DMS153 (cell line): ENCODE data around the gene SETDB1.
A peak's percentile ranks its signal among the peaks of the same experiment; 100 is the strongest.

ENCODE experiments used
- DNase-seq: peaks from one replicate; lab custom pipeline; 2025; lab: John Stamatoyannopoulos, UW

The SETDB1 gene

DNA sequence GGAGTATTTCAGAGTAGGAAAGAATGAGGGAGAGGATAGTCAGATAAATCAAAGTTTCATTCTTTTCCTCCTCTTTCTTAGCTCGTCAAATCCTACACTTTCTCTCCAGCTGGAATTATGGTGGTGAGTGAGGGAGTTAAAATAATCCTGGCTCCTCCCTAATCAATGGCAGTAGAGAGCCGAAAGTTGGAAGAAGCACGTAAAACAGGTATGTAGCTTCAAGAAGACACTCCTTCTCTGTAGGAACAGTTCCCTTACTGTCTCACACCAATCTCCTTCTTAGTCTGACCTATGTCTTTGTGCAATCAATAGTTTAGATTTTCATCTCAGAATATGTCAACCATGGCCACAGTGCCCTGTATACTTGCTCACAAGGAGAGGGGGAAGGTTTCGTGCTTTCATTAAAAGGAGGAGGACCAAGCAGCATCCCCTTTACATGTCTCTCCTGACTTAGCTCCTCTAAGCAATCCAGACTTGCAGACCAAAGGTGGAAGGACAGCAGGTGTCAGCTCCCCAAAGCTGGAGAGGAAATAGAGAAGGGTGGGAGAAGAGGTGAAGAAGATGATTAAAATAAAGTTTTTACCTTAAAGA lies 79.7 kb downstream of the SETDB1 start:
- no peak for DNase-seq

DNA sequence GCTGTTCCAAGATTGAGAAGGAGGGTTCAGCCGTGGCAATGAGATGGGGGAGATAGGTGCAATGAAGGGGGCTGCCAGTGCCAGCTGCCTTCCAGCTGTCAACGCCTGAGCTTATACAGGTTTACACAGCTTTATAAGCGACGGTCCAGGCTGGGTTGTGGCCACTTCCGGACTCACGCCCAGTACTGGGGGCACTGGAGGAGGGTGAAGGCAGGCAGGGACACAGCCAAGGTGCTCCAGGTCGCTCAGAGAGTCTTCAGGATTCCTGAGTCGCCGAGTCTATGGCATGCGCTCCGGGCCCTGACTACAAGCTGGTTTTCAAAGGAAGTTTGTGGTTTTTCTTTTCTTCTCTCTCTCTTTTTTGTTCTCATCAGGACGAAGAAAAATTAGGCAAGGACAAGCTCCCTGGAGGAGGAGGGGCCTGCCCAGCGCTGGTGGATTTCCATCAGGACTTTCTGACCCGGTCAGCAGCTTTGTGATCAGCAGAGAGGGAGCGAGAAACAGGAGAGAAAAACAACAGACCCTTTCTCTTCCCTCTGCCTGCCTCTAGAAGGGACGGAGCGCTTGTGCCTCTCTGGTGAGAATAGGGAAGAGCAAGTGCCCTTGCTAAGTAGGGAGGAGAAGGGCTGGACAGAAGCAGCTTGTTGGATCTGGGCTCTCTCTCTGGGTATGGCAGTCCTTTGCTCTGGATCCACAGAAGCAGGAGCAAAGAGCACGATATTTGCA lies 80.3 kb downstream of the SETDB1 start, which contains the start of gene MINDY1:
TSS of gene MINDY1 (minus strand) at position 576 of the 726 bp plus-strand sequence. CDS start 4,285 bp downstream, outside the sequence.
- peak; percentile 89 for DNase-seq

DNA sequence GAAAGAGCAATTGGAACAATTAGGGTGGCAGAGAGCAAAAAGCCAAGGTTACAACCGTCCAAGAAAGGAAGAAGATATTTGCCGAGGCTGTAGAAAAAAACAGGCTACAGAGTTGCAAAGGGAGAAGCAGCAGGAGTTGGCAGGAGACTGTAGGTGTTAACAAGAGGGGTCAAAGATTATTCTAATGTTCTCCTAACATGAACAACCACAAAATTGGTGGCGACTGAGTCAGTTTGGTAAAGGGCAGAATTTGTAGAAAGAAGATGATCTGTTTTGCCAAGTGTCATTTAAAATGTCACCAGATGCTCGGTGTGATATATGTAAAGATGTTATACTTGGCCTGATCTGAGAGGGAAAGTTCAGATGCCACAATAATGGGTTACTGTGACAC lies 81.7 kb downstream of the SETDB1 start:
- DNase-seq = no peak

DNA sequence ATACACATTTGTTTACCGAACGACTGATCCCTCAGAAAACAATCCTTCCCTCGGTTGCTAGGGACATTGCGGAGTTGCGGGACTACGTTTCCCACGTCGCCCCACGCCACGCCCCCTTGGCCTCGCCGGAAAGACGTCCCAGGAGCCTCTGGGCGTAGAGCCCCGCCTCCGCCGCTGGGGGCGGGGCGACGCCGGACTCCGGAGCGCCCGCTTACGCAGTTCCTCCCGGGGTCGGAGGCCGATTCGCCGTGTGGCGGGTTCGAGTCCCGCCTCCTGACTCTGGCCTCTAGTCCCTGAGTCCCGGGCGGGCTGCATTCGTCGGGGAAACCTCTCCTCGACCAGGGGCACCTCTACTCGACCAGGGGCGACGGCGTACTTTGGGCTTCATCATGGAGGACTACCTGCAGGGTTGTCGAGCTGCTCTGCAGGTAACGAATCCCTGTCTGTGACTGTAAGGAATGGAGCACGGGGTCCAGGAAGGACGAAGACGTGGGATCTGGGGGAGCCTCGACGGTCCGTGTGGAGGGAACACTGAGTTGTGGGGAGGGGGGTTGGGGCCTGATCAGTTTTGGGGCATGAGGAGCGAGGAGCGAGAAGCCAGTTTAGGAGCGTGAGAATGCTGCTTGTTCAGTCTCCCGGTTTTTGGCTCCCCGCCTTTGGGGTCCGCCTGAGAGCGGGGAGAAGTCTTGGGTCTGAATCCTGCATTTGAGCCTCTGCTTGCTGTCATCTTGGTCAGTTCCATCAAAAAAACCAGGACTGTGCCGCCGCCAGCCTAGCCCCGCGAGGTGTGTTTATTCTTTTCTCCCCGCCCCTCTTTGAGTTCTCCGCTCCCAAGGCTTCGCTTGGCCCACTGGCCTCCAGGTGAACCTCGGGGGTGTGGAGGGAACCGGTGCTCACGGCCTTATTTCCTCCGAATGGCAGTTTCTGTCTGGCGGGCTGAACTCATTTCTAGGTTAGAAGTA lies 82.4 kb downstream of the SETDB1 start, which contains the start of gene PRUNE1:
TSS of gene PRUNE1 (plus strand) at position 206 of the 962 bp plus-strand sequence. CDS start at position 390, 184 bp downstream.
- DNase-seq = peak; percentile 97

DNA sequence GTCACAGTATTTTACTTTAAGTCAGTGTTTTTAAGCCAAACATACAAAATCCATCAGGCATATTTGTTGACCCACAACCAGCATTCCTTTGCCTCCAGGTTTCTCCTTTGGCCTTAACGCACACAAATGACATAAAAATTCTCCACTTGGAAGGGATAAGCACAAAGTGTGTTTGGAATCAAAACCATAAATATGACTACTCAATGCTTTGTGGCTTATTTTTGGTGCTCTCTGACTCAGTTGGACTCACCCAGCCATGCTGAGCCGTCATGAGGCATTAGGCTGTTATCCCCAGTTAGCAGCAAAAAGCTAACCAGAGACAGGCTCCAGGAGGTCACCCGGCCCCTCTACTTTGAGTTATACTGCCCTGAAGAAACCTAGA lies 83.0 kb downstream of the SETDB1 start:
- no peak for DNase-seq

DNA sequence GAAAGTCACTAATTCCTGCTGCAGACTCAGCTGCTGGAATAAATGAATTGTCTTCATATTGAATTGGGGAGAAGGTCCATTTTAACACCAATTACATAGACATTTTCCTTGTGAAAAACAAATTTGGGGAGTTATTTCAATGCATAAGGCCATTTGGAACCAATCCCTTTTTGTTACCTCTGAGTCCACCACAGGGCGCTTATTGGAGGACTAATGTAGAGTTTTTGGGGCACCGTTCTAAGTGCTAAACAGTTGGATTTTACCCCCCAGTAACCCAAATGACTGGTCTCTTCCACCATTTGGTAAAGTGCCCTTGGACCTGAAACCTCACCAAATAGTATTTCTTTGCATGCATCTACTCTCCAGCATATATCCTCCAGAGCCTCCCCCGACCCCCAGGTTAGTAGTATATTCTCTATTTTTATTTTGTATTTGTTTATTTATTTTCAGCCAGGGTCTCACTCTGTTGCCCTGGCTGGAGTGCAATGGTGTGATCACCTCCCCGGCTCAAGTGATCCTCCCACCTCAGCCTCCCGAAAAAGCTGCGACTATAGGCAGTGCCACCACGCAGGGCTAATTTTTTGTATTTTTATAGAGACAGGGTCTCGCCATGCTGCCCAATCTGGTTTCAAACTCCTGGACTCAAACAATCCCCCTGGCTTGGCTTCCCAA lies 83.6 kb downstream of the SETDB1 start:
- no peak for DNase-seq

DNA sequence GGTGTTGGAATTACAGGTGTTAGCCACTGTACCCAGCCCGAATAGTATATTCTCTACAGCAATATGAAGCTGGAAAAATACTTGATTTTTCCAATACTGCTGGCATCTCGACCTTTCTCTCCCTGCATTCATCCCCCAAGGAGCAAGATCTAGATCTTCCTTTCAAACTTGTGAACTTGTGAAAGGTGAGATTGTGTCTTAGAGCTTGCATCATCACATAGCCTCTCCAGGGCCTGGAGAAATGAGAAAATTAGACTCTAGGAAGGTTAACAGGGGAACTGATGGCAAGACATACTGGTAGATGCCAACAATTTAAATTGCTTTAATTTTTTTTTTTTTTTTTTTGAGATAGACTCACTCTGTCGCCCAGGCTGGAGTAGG lies 84.2 kb downstream of the SETDB1 start:
- DNase-seq = no peak

DNA sequence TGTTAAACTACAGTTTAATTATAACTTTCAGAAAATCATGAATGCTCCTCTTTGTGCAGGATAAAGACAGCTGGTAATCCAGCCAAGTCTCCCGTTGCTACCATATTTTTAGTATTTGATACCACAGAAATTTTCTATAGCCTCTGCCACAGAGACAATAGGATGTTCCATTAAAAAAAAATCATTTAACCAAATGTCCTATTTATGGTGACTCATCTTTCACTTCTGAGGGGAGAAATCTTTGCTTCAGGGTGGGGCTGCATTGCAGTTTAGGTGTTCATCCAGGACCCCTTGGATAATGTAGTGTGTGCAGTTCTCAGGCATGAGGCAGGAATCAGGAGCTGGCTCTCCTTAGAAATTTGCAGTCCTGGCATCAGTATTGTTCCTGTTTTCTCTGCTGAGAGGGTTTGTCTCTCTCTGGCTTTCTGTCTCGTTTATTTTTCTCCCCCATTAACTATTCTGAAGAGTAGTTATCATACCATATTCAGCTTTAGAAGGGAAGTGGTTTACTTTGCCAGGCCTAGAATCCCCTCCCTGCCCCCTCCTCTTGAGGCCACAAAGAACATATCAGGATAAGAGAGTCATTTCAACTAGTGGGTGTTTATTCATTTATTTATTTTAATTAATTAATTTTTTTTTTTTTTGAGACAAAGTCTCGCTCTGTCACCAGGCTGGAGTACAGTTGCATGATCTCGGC lies 85.1 kb downstream of the SETDB1 start:
- DNase-seq = no peak

DNA sequence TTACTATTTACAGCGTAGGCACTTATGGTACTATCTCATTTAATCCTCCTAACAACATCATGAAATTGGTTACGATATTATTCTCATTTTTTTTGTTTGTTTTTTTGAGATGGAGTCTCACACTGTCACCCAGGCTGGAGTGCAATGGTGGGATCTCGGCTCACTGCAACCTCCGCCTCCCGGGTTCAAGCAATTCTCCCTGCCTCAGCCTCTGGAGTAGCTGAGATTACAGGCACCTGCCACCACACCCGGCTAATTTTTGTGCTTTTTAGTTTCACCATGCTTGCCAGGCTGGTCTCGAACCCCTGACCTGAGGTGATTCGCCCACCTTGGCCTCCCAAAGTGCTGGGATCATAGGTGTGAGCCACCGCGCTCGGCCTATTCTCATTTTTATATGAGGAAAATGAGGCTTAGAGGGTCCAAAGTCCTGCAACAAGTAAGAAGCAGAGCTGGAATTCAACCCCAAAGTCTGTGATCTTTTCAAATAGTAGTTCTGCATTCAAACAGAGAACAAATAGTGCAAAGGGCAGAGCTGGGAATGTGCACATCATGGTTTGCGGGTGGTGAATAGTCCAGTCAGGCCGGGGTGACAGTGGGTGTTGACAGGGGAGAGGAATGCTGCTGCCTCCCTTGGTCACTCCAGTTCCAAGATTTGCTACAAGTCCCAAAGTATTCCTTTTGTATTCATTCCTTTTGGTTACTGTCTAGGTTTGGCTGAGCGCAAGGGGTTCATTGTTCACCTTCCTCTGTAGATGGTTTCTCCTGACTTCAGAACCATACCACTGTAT lies 86.7 kb downstream of the SETDB1 start:
- no peak for DNase-seq

DNA sequence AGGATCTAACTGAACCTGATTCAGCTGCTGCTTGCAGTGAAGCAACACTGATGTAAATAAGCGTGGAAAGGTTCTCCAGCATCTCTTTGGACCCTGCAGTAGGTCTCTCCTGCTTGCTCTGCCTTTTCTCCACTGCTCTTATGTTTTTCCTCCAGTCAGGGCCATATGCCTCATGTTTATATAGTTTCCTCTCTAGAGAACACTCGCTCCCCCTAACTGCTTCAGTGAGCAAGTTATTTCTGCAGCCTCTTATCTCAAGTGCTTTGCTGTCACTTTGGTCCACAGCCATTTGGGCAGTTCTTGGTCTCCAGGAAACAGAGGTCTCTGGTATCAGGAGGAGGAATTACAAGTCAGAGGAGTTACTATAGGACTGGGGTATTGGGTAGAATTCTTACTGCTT lies 87.4 kb downstream of the SETDB1 start:
- DNase-seq = no peak
